A549 (cell line): Measurements from ENCODE around the gene SELENOK. TPM values are rescaled to one million over a fixed set of nuclear protein-coding genes. Genes with fewer than 3 reads are reported as not detected.

Source experiments
- ATAC-seq, 2 experiments: fragments of 200-7000 bp in 1 of 2; fragments of >200 bp in 1 of 2; cut with Nextera tagmentation in 1 of 2; cut with Tn5 transposase in 1 of 2; 3 replicates each; pipeline versions ENCODE4 v1.8.0 to v1.9.1; 2018 to 2020; ENCODE audit warnings: mild to moderate bottlenecking in 1 of 2, moderate library complexity in 1 of 2
- CTCF ChIA-PET: fragments of 300-600 bp; sonication (Branson Sonifier 250); formaldehyde crosslinking; extraction: SDS; loops from one replicate; lab custom pipeline; 2021; ENCODE audit warnings: antibody characterized with exemption, inconsistent platforms; lab: Yijun Ruan, JAX
- POLR2A ChIA-PET: fragments of 350-600 bp; formaldehyde crosslinking; extraction: SDS; loops from one replicate; lab custom pipeline; 2021; ENCODE audit warnings: antibody characterized with exemption, inconsistent platforms; lab: Yijun Ruan, JAX
- DNase-seq, 2 experiments: peaks; one replicate each; pipeline versions ENCODE4 v3.0.0 to v3.0.0-alpha.2; 2011 to 2016; ENCODE audit warnings: low read depth in 1 of 2, low spot score in 1 of 2
- FAIRE-seq: peaks from 2 replicates; lab custom pipeline; 2011; peaks lifted over from hg19 to GRCh38; lab: Jason Lieb, UNC
- H3K27ac ChIP-seq, 2 experiments: fragments of >200 bp; sonication (Bioruptor Twin); formaldehyde crosslinking; 3 replicates each; pipeline ENCODE4 v1.5.1; 2016 to 2017
- H3K4me1 ChIP-seq: fragments of >200 bp; sonication (Bioruptor Twin); formaldehyde crosslinking; 3 replicates; pipeline ENCODE4 v1.6.1; 2016
- H3K4me2 ChIP-seq: fragments of >200 bp; sonication (Bioruptor Twin); formaldehyde crosslinking; 3 replicates; pipeline ENCODE4 v1.6.1; 2016
- H3K4me3 ChIP-seq: fragments of >200 bp; sonication (Bioruptor Twin); formaldehyde crosslinking; 3 replicates; pipeline ENCODE4 v1.5.1; 2016
- H3K9me3 ChIP-seq: fragments of >200 bp; sonication (Bioruptor Twin); formaldehyde crosslinking; 3 replicates; pipeline ENCODE4 v1.6.1; 2016
- CBX2 ChIP-seq: fragments of 200-600 bp; sonication (generic); IDR thresholded peaks from 2 replicates; pipeline ENCODE4 v1.6.1; 2016; ENCODE audit warnings: low read depth, mild to moderate bottlenecking, borderline replicate concordance
- CEBPB ChIP-seq, 2 experiments: fragments of >200 bp in 1 of 2; sonication (Bioruptor Twin) in 1 of 2; formaldehyde crosslinking in 1 of 2; IDR thresholded peaks; 2 replicates each; pipeline ENCODE4 v1.6.1; 2012 to 2016
- CHD4 ChIP-seq: fragments of 200-600 bp; sonication (generic); IDR thresholded peaks from 2 replicates; pipeline ENCODE4 v1.6.1; 2016; ENCODE audit warnings: antibody characterized with exemption, mild to moderate bottlenecking, borderline replicate concordance
- ESRRA ChIP-seq: fragments of 150-350 bp; IDR thresholded peaks from 2 replicates; pipeline ENCODE4 v1.6.1; 2014; ENCODE audit warnings: mild to moderate bottlenecking, low read length, borderline replicate concordance
- FOSL2 ChIP-seq, 2 experiments: fragments of 450-650 bp in 1 of 2; fragments of >200 bp in 1 of 2; sonication (Bioruptor Twin) in 1 of 2; formaldehyde crosslinking; IDR thresholded peaks; 2 replicates each; pipeline versions ENCODE4 v1.5.0 to v1.6.1; 2016 to 2020; ENCODE audit warnings: mild to moderate bottlenecking in 1 of 2, moderate library complexity in 1 of 2
- FOXS1 ChIP-seq: fragments of 250-450 bp; sonication (Bioruptor Pico); IDR thresholded peaks from 2 replicates; pipeline ENCODE4 v1.5.0; 2020; ENCODE audit warnings: mild to moderate bottlenecking, moderate library complexity
- HDAC2 ChIP-seq: fragments of 200-600 bp; sonication (generic); IDR thresholded peaks from 2 replicates; pipeline ENCODE4 v1.6.1; 2016
- HEYL ChIP-seq: fragments of 250-450 bp; sonication (Bioruptor Pico); IDR thresholded peaks from 2 replicates; pipeline ENCODE4 v1.8.0; 2021; ENCODE audit warnings: mild to moderate bottlenecking, moderate library complexity
- HOXB13 ChIP-seq: fragments of 250-450 bp; sonication (Bioruptor Pico); IDR thresholded peaks from 2 replicates; pipeline ENCODE4 v1.5.0; 2020; ENCODE audit warnings: low read depth, mild to moderate bottlenecking, moderate library complexity
- JUN ChIP-seq, 2 experiments: fragments of >200 bp; sonication (Bioruptor Twin); formaldehyde crosslinking; IDR thresholded peaks; 2 replicates in 1 of 2; 3 replicates in 1 of 2; pipeline ENCODE4 v1.6.1; 2016 to 2017
- KDM1A ChIP-seq: fragments of 200-600 bp; sonication (generic); IDR thresholded peaks from 2 replicates; pipeline ENCODE4 v1.6.1; 2016; ENCODE audit warnings: low read depth, mild to moderate bottlenecking
- KDM5A ChIP-seq: fragments of 200-600 bp; sonication (generic); IDR thresholded peaks from 2 replicates; pipeline ENCODE4 v1.6.1; 2016; ENCODE audit warnings: antibody characterized with exemption, mild to moderate bottlenecking
- MAFK ChIP-seq: fragments of 450-650 bp; IDR thresholded peaks from 2 replicates; pipeline ENCODE4 v1.6.1; 2014; ENCODE audit not compliant: partially characterized antibody
- MAZ ChIP-seq: fragments of 150-350 bp; IDR thresholded peaks from 2 replicates; pipeline ENCODE4 v1.6.1; 2014; ENCODE audit warnings: antibody characterized with exemption, low read depth, low read length, borderline replicate concordance
- MYC ChIP-seq: IDR thresholded peaks from 2 replicates; pipeline ENCODE4 v1.6.1; 2012; ENCODE audit warnings: mild to moderate bottlenecking, inconsistent platforms, low read length, improper control_type of control experiment, borderline replicate concordance
- NPAS2 ChIP-seq: fragments of 250-450 bp; sonication (Bioruptor Pico); IDR thresholded peaks from 2 replicates; pipeline ENCODE4 v1.8.0; 2022; ENCODE audit warnings: mild to moderate bottlenecking, moderate library complexity, borderline replicate concordance
- PHF8 ChIP-seq: fragments of 200-600 bp; sonication (generic); IDR thresholded peaks from 2 replicates; pipeline ENCODE4 v1.6.1; 2016; ENCODE audit warnings: low read depth, mild to moderate bottlenecking, antibody characterized with exemption, moderate library complexity, borderline replicate concordance
- POLR2A ChIP-seq: IDR thresholded peaks from 2 replicates; pipeline ENCODE4 v1.6.1; 2012; ENCODE audit warnings: mild to moderate bottlenecking, low read length
- RNF2 ChIP-seq: fragments of 200-600 bp; sonication (generic); IDR thresholded peaks from 2 replicates; pipeline ENCODE4 v1.6.1; 2016; ENCODE audit warnings: low read depth, mild to moderate bottlenecking, antibody characterized with exemption, moderate library complexity, borderline replicate concordance
- SREBF2 ChIP-seq: fragments of 450-650 bp; IDR thresholded peaks from 2 replicates; pipeline ENCODE4 v1.6.1; 2014; ENCODE audit warnings: mild to moderate bottlenecking, moderate library complexity
- TP53 ChIP-seq: fragments of 250-450 bp; sonication (Bioruptor Pico); IDR thresholded peaks from 2 replicates; pipeline ENCODE4 v1.5.0; 2021; ENCODE audit warnings: mild to moderate bottlenecking, moderate library complexity
- ZNF302 ChIP-seq: fragments of 250-450 bp; sonication (Bioruptor Pico); IDR thresholded peaks from 2 replicates; pipeline ENCODE4 v1.9.0; 2021; ENCODE audit warnings: inconsistent platforms, mild to moderate bottlenecking, moderate library complexity
- WGBS: methylation state at CpG from one replicate; pipeline ENCODE4 v1.1.6; 2017; ENCODE audit errors: missing lambda C conversion rate; 5-methylcytosine and 5-hydroxymethylcytosine counted together
- polyA minus RNA-seq: library from RNA; depleted of rRNA, polyadenylated mRNA; stranded (reverse); fragments of >200 nt; gene quantifications from 2 replicates; pipeline ENCODE4 v1.2.3, GENCODE V29; 2011; rRNA and poly(A)+ RNA removed
- polyA plus RNA-seq, 4 experiments: library from polyadenylated mRNA; depleted of rRNA in 3 of 4; stranded (reverse); fragments of >200 nt; fragmentation: RNase III in 1 of 4; extraction: RNeasy Plus Mini Kit Qiagen cat#74134 plus additional on column Dnase treatment in 1 of 4; gene quantifications; 2 replicates in 3 of 4; 3 replicates in 1 of 4; pipeline ENCODE4 v1.2.3, GENCODE V29; 2011 to 2017
- TF ChIP-seq, protein P1 (sequence below): fragments of >200 bp; sonication (Bioruptor Twin); formaldehyde crosslinking; IDR thresholded peaks from 3 replicates; pipeline ENCODE4 v1.5.1; 2016
- TF ChIP-seq, protein P2 (sequence below): fragments of 200-600 bp; sonication (generic); IDR thresholded peaks from 2 replicates; pipeline ENCODE4 v1.6.1; 2016; ENCODE audit warnings: antibody characterized with exemption, mild to moderate bottlenecking, moderate library complexity
- TF ChIP-seq, protein P3 (sequence below): IDR thresholded peaks from 2 replicates; pipeline ENCODE4 v1.6.1; 2012
- TF ChIP-seq, protein P4 (sequence below): fragments of 150-350 bp; IDR thresholded peaks from 2 replicates; pipeline ENCODE4 v1.6.1; 2014; ENCODE audit warnings: low read depth, mild to moderate bottlenecking, low read length
- TF ChIP-seq, protein P5 (sequence below): fragments of 250-450 bp; sonication (Bioruptor Pico); IDR thresholded peaks from 2 replicates; pipeline ENCODE4 v1.5.0; 2020; ENCODE audit warnings: low read depth, mild to moderate bottlenecking, moderate library complexity
- TF ChIP-seq, protein P6 (sequence below): IDR thresholded peaks from 2 replicates; pipeline ENCODE4 v1.6.1; 2012; ENCODE audit warnings: low read depth, borderline replicate concordance

SELENOK gene
- polyA plus RNA-seq (2011; rRNA removed), result 46.6 and 54.3 TPM in 2 replicates
- 14.5 and 15.6 TPM in 2 replicates for polyA plus RNA-seq (2012; cell fraction: cytosol; rRNA removed)
- polyA plus RNA-seq (2012; cell fraction: nucleus; rRNA removed), result 2.7 and 4.3 TPM in 2 replicates
- 43.2 to 44.3 TPM (median 43.2 TPM) in 3 replicates for polyA plus RNA-seq (2017; fragmentation: RNase III; extraction: RNeasy Plus Mini Kit Qiagen cat#74134 plus additional on column Dnase treatment)
- polyA minus RNA-seq, result 8.9 and 9.5 TPM in 2 replicates

DNA sequence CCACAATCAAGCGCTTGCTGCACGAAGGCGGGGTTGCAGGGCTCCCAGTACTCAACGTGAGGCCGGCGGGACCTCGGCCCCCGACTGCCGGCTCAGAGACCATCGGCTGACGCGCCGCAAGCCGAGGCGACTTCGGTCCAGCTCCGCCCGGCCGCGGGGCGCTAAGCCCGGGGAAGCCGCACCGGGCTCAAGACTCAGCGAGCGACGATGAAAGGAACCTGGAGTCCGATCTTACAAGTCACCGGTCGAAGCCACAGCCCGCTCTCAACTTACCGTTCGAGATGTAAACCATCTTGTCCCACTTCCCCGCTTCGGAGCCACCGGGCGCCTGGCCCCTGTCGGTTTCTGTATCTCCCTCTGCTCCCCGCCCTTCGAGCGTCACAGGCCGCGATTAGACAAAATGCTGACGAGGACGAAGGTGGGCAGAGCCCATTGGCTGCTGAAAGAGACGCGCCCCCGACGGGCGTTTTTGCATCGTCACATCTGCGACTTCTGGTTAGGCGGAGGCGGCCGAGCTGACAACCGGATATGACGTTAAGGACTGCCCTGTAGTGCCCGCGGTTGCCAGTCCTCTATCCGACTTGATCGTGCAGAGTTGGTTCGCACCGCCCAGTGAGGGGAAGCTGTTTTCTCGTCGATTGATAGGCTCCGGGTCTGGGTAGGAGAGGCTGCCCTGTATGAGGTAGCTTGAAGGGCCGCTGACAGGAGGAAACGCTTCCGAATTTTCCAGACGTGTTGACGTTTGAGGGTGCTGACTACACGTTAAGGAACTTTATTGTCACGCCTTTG, at the start of gene SELENOK:
SELENOK (minus strand) TSS at position 363 of the 789 bp plus-strand sequence.
- ATAC-seq (peak; percentile 98 to 99), FAIRE-seq (no peak), DNase-seq (peak; percentile 77 to 98)
- WGBS, result 2% methylated on average over 30 of the region's 73 CpGs
- H3K4me2 ChIP-seq, result peak within 1 kb of the TSS; percentile 78
- H3K27ac ChIP-seq, result peak within 1 kb of the TSS; percentile 79 to 92
- no peaks in the 10 kb centered on the region for H3K9me3 ChIP-seq
- H3K4me3 ChIP-seq, result peak within 1 kb of the TSS; percentile 88
- peaks cover 14% of the 10 kb centered on the region; the same call in 2 of the 3 replicates for H3K4me1 ChIP-seq
- ChIA-PET POLR2A (interaction anchor here (0.7 kb wide), 1 partner anchor 10 kb away, joined by 3 read pairs; no protein-coding TSS in a partner anchor), CTCF (interaction anchor here (1.3 kb wide), 1 partner anchor 10 kb away, joined by 6 read pairs; the partner anchor contains the start of gene ACTR8)
- no peak for TF ChIP-seq HEYL (CRISPR knock-in tag)
- TF ChIP-seq MAZ, result no peak
- TF ChIP-seq, protein P1, sequence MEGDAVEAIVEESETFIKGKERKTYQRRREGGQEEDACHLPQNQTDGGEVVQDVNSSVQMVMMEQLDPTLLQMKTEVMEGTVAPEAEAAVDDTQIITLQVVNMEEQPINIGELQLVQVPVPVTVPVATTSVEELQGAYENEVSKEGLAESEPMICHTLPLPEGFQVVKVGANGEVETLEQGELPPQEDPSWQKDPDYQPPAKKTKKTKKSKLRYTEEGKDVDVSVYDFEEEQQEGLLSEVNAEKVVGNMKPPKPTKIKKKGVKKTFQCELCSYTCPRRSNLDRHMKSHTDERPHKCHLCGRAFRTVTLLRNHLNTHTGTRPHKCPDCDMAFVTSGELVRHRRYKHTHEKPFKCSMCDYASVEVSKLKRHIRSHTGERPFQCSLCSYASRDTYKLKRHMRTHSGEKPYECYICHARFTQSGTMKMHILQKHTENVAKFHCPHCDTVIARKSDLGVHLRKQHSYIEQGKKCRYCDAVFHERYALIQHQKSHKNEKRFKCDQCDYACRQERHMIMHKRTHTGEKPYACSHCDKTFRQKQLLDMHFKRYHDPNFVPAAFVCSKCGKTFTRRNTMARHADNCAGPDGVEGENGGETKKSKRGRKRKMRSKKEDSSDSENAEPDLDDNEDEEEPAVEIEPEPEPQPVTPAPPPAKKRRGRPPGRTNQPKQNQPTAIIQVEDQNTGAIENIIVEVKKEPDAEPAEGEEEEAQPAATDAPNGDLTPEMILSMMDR, result no peak
- TF ChIP-seq, protein P2, sequence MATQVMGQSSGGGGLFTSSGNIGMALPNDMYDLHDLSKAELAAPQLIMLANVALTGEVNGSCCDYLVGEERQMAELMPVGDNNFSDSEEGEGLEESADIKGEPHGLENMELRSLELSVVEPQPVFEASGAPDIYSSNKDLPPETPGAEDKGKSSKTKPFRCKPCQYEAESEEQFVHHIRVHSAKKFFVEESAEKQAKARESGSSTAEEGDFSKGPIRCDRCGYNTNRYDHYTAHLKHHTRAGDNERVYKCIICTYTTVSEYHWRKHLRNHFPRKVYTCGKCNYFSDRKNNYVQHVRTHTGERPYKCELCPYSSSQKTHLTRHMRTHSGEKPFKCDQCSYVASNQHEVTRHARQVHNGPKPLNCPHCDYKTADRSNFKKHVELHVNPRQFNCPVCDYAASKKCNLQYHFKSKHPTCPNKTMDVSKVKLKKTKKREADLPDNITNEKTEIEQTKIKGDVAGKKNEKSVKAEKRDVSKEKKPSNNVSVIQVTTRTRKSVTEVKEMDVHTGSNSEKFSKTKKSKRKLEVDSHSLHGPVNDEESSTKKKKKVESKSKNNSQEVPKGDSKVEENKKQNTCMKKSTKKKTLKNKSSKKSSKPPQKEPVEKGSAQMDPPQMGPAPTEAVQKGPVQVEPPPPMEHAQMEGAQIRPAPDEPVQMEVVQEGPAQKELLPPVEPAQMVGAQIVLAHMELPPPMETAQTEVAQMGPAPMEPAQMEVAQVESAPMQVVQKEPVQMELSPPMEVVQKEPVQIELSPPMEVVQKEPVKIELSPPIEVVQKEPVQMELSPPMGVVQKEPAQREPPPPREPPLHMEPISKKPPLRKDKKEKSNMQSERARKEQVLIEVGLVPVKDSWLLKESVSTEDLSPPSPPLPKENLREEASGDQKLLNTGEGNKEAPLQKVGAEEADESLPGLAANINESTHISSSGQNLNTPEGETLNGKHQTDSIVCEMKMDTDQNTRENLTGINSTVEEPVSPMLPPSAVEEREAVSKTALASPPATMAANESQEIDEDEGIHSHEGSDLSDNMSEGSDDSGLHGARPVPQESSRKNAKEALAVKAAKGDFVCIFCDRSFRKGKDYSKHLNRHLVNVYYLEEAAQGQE, result no peak
- TF ChIP-seq, protein P3, sequence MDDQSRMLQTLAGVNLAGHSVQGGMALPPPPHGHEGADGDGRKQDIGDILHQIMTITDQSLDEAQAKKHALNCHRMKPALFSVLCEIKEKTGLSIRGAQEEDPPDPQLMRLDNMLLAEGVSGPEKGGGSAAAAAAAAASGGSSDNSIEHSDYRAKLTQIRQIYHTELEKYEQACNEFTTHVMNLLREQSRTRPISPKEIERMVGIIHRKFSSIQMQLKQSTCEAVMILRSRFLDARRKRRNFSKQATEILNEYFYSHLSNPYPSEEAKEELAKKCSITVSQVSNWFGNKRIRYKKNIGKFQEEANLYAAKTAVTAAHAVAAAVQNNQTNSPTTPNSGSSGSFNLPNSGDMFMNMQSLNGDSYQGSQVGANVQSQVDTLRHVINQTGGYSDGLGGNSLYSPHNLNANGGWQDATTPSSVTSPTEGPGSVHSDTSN, result no peak
- no peak for TF ChIP-seq JUN (IDR thresholded peaks at IDR 0.05)
- TF ChIP-seq KDM5A, result no peak
- peak; percentile 49 for TF ChIP-seq POLR2A
- TF ChIP-seq KDM1A, result no peak
- no peak for TF ChIP-seq ESRRA
- TF ChIP-seq, protein P4, sequence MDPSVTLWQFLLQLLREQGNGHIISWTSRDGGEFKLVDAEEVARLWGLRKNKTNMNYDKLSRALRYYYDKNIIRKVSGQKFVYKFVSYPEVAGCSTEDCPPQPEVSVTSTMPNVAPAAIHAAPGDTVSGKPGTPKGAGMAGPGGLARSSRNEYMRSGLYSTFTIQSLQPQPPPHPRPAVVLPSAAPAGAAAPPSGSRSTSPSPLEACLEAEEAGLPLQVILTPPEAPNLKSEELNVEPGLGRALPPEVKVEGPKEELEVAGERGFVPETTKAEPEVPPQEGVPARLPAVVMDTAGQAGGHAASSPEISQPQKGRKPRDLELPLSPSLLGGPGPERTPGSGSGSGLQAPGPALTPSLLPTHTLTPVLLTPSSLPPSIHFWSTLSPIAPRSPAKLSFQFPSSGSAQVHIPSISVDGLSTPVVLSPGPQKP, result no peak
- no peak for TF ChIP-seq FOXS1 (CRISPR knock-in tag)
- no peak for TF ChIP-seq FOSL2 (IDR thresholded peaks at IDR 0.05)
- no peak for TF ChIP-seq FOSL2 (CRISPR knock-in tag; IDR thresholded peaks at IDR 0.05)
- TF ChIP-seq CBX2, result no peak
- TF ChIP-seq NPAS2, result no peak
- TF ChIP-seq TP53 (CRISPR knock-in tag), result no peak
- TF ChIP-seq, protein P5, sequence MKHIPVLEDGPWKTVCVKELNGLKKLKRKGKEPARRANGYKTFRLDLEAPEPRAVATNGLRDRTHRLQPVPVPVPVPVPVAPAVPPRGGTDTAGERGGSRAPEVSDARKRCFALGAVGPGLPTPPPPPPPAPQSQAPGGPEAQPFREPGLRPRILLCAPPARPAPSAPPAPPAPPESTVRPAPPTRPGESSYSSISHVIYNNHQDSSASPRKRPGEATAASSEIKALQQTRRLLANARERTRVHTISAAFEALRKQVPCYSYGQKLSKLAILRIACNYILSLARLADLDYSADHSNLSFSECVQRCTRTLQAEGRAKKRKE (CRISPR knock-in tag), result no peak
- no peak for TF ChIP-seq HDAC2
- no peak for TF ChIP-seq MYC
- peak; percentile 60 for TF ChIP-seq PHF8
- no peak for TF ChIP-seq CEBPB (IDR thresholded peaks at IDR 0.05)
- TF ChIP-seq, protein P6, sequence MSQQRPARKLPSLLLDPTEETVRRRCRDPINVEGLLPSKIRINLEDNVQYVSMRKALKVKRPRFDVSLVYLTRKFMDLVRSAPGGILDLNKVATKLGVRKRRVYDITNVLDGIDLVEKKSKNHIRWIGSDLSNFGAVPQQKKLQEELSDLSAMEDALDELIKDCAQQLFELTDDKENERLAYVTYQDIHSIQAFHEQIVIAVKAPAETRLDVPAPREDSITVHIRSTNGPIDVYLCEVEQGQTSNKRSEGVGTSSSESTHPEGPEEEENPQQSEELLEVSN, result no peak
- no peak for TF ChIP-seq HOXB13 (CRISPR knock-in tag)
- TF ChIP-seq CHD4, result no peak
- TF ChIP-seq RNF2, result no peak
- no peak for TF ChIP-seq SREBF2
- no peak for TF ChIP-seq ZNF302 (CRISPR knock-in tag)
- peak; percentile 99 for TF ChIP-seq MAFK
